Colonic mucosa (tissue), 4 donors: Measurements from ENCODE around the gene RPTOR. TPM values are rescaled to one million over a fixed set of nuclear protein-coding genes. Genes with fewer than 3 reads are reported as not detected.

Experiments used
- DNase-seq: peaks from one replicate; pipeline ENCODE4 v3.0.0-alpha.2; 2020
- H3K27ac ChIP-seq: fragments of 200-600 bp; one replicate; pipeline ENCODE4 v1.8.0; 2021
- H3K27me3 ChIP-seq: fragments of 200-600 bp; one replicate; pipeline ENCODE4 v1.8.0; 2021
- H3K36me3 ChIP-seq: fragments of 200-600 bp; one replicate; pipeline ENCODE4 v1.8.0; 2021
- H3K4me1 ChIP-seq: fragments of 200-600 bp; one replicate; pipeline ENCODE4 v1.8.0; 2021; ENCODE audit warnings: mild to moderate bottlenecking
- H3K4me3 ChIP-seq: fragments of 200-600 bp; one replicate; pipeline ENCODE4 v1.8.0; 2021
- H3K9ac ChIP-seq, 2 donors: one replicate each; pipeline ENCODE4 v1.7.0; 2013; ENCODE audit warnings: control low read depth in 2 of 2, low read depth in 2 of 2, low read length in 2 of 2
- H3K9me3 ChIP-seq: fragments of 200-600 bp; one replicate; pipeline ENCODE4 v1.8.0; 2021
- CTCF ChIP-seq: fragments of 200-600 bp; IDR thresholded peaks from one replicate; pipeline ENCODE4 v1.8.0; 2022; ENCODE audit warnings: antibody characterized with exemption, mild to moderate bottlenecking
- intact Hi-C: fragments of 100-400 bp; cut with DNase I; formaldehyde crosslinking; loops from one replicate; pipeline ENCODE4 v1.14.1; 2022
- total RNA-seq, 2 donors: library from RNA; stranded (reverse); fragmentation: NEBNext Ultra II Directional in 1 of 2; extraction: Animal tissue kit (Norgen Biotek cat#: 25700) in 1 of 2; gene quantifications; one replicate each; pipeline ENCODE4 v1.2.1, GENCODE V29; 2021
- donor health status: healthy.
- donor health status: DM: no; HTN: no; CAD: no.
- donor health status: DM: no; HTN: no; CAD: no.

Gene RPTOR
- total RNA-seq, 2 donors from 2014 or later: 21.2 to 39.6 TPM

- intact Hi-C loops: no loop called here
- Histone ChIP-seq H3K9me3 (no peaks in the 10 kb centered on the region), H3K9ac (no peak overlapping the region), H3K27ac (peak overlapping the region; percentile 62), H3K4me3 (no peak overlapping the region), H3K4me1 (no peaks in the 10 kb centered on the region), H3K27me3 (no peaks in the 10 kb centered on the region), H3K36me3 (no peaks in the 10 kb centered on the region)
- no peak for TF ChIP-seq CTCF
- no peak for DNase-seq
Measured at GRCh38 chr17:80792373-80792781, 247.7 kb downstream of the RPTOR start.

- no peaks in the 10 kb centered on the region for H3K27me3 ChIP-seq
- no peak overlapping the region for H3K9ac ChIP-seq
- intact Hi-C loops: no loop called here
- no peak for DNase-seq
- H3K27ac ChIP-seq: no peak overlapping the region
- H3K36me3 ChIP-seq: no peaks in the 10 kb centered on the region
- H3K9me3 ChIP-seq: no peaks in the 10 kb centered on the region
- no peak overlapping the region for H3K4me3 ChIP-seq
- H3K4me1 ChIP-seq: no peaks in the 10 kb centered on the region
- no peak for TF ChIP-seq CTCF
Measured at GRCh38 chr17:80793421-80793820, 248.8 kb downstream of the RPTOR start.

GRCh38 chr17:80793851-80794267 is 249.2 kb downstream of the RPTOR start:
- Histone ChIP-seq H3K27ac (no peak overlapping the region), H3K4me1 (no peaks in the 10 kb centered on the region), H3K4me3 (no peak overlapping the region), H3K36me3 (no peaks in the 10 kb centered on the region), H3K9me3 (no peaks in the 10 kb centered on the region), H3K27me3 (no peaks in the 10 kb centered on the region), H3K9ac (no peak overlapping the region)
- DNase-seq: no peak
- intact Hi-C loops: no loop called here
- TF ChIP-seq CTCF: no peak

- Histone ChIP-seq H3K36me3 (no peaks in the 10 kb centered on the region), H3K4me3 (no peak overlapping the region), H3K9ac (no peak overlapping the region), H3K27me3 (no peaks in the 10 kb centered on the region), H3K9me3 (no peaks in the 10 kb centered on the region), H3K4me1 (no peaks in the 10 kb centered on the region), H3K27ac (no peak overlapping the region)
- no peak for DNase-seq
- no peak for TF ChIP-seq CTCF
- intact Hi-C loops: no loop called here
Measured at GRCh38 chr17:80794281-80795089, 249.8 kb downstream of the RPTOR start.

GRCh38 chr17:80795090-80795580 is 250.5 kb downstream of the RPTOR start:
- Histone ChIP-seq H3K27me3 (no peaks in the 10 kb centered on the region), H3K9ac (no peak overlapping the region), H3K9me3 (no peaks in the 10 kb centered on the region), H3K36me3 (no peaks in the 10 kb centered on the region), H3K4me1 (no peaks in the 10 kb centered on the region), H3K27ac (no peak overlapping the region), H3K4me3 (no peak overlapping the region)
- no peak for DNase-seq
- intact Hi-C loops: no loop called here
- TF ChIP-seq CTCF: no peak
